ENCODE results near the gene MYCL. TPM values are rescaled to one million over a fixed set of nuclear protein-coding genes. Genes with fewer than 3 reads are reported as not detected.

Gene MYCL
- total and polyA plus RNA-seq, 2 of the 4 experiments (the other 2 are of a cell fraction) = 0.72 to 0.87 TPM

DNA sequence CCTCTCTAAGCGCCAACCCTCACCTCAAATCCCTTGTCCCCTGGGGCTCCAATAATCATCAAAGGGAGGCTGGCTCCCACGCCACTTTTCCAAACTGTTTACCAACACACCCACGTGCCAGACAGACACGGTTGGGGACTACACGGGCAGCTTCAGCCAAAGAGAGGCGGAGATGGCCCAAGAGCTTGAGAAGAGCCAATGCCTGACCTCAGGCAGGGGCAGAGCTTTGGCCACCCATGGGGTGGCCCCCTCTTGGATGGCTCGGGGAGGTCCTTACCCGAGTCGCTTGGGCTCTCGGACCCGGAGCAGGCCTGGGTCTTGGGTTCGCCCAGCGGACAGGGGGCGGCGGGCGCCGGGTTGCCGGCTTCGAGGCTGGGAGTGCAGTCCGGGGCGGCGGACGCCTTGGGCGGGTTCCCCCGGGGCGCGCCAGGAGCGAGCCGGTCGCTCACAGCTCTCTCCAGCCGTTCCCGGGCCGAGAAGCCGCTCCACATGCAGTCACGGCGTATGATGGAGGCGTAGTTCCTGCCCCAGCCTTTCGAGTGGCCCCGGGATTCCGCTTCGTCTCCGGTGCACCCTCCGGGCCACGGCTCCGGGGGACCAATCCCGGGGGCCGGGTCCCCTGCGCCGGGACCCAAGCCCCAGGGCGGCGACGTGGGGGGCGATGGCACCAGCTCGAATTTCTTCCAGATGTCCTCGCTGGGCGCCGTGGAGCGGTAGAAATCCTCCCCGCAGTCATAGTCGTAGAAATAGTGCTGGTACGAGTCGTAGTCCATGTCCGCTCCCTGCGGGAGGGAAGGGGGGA, 854 bp downstream of the MYCL start:
- 6% methylated on average over 42 of the region's 64 CpGs; no CpG with 5 or more reads in 1 of the 2 experiments for WGBS, 2 experiments (ENCODE audit: extremely low coverage in 2 of 2, insufficient read length in 1 of 2)
- peaks cover 12% of the 10 kb centered on the region; the same call in 1 of the 2 replicates for H3K4me1 ChIP-seq (ENCODE audit: control insufficient read depth, insufficient read depth, low read length)
- H2AK9ac ChIP-seq (replicated peaks; ENCODE audit: low read depth, low read length, poor library complexity) = peak overlapping the region; percentile 62
- in situ Hi-C loops (cut with MboI; ENCODE audit: low sequenced_read_pairs) = no loop called here
- no peak overlapping the region for H3K14ac ChIP-seq (replicated peaks; ENCODE audit: low read depth, low read length)
- ATAC-seq (ENCODE audit: low read depth) (peak; percentile 47), DNase-seq (peak; percentile 19)
- H3K9me1 ChIP-seq (ENCODE audit: insufficient read depth, low read length) = peaks cover 11% of the 10 kb centered on the region
- H3K18ac ChIP-seq (ENCODE audit: low read depth, low read length) = no peak overlapping the region
- no peak overlapping the region for H2BK20ac ChIP-seq (ENCODE audit: low read depth, low read length)
- peaks cover 22% of the 10 kb centered on the region for H3K27me3 ChIP-seq (ENCODE audit: control insufficient read depth, insufficient read depth, low read length)
- H3K4me3 ChIP-seq (ENCODE audit: insufficient read depth, low read depth, low read length) = peak overlapping the region; percentile 45
- intact Hi-C loops (cut with micrococcal nuclease) = loop anchor here (2.0 to 5.0 kb wide), 2 partner anchors 54 to 71 kb away; no protein-coding TSS in a partner anchor
- H2BK5ac ChIP-seq (ENCODE audit: low read depth, low read length, poor library complexity, severe bottlenecking) = no peak overlapping the region
- H4K91ac ChIP-seq (ENCODE audit: insufficient read depth, low read depth, low read length) = no peak overlapping the region
- no TSS peak for BruUV-seq (replicated peaks)
- H2BK15ac ChIP-seq (ENCODE audit: low read depth, low read length) = no peak overlapping the region
- no peaks in the 10 kb centered on the region for H3K9me3 ChIP-seq (ENCODE audit: control insufficient read depth, insufficient read depth, low read length)
- H2AK5ac ChIP-seq (ENCODE audit: low read depth, low read length) = no peak overlapping the region
- no peaks in the 10 kb centered on the region for H3K79me1 ChIP-seq (ENCODE audit: low read depth in 1 of 2, low read length in 2 of 2)
- dilution Hi-C loops (cut with HindIII; ENCODE audit: low sequenced_read_pairs, unreplicated experiment) = no loop called here
- H3K36me3 ChIP-seq (ENCODE audit: control insufficient read depth, insufficient read depth, low read length) = no peaks in the 10 kb centered on the region
- H3K23ac ChIP-seq (ENCODE audit: low read depth, low read length) = no peak overlapping the region; the same call in 1 of the 2 replicates
- no peak overlapping the region for H3K27ac ChIP-seq (ENCODE audit: insufficient read depth, low read length)
- H2AFZ ChIP-seq (replicated peaks; ENCODE audit: low read length, poor library complexity) = peak overlapping the region; percentile 81
- TF ChIP-seq BHLHE40 (IDR thresholded peaks at IDR 0.05; ENCODE audit: low read depth, low read length) (no peak), CHD1 (IDR thresholded peaks at IDR 0.05; ENCODE audit: low read depth, low read length) (no peak), FOS (IDR thresholded peaks at IDR 0.05; ENCODE audit: low read depth, low read length) (no peak)
- H4K5ac ChIP-seq (ENCODE audit: low read depth, low read length) = no peak overlapping the region
- peak overlapping the region; percentile 92 for H3K4me2 ChIP-seq (ENCODE audit: low read depth, low read length)
- ChIA-PET POLR2A (ENCODE audit: unreplicated experiment) (interaction anchor here (0.7 kb wide), 1 partner anchor 139 kb away, joined by 3 read pairs; no protein-coding TSS in a partner anchor), CTCF (interaction anchor here (1.8 to 2.2 kb wide), 2 partner anchors 7 to 21 kb away, joined by 7 to 10 read pairs; no protein-coding TSS in a partner anchor)
- H3K4ac ChIP-seq (ENCODE audit: low read depth, low read length) = no peak overlapping the region
- peaks cover 7% of the 10 kb centered on the region; the same call in 1 of the 2 replicates for H4K20me1 ChIP-seq (ENCODE audit: insufficient read depth, low read length)
- no peak overlapping the region for H2BK120ac ChIP-seq (ENCODE audit: low read depth, low read length)
- no peak overlapping the region for H3K56ac ChIP-seq (ENCODE audit: extremely low read depth, insufficient read depth, low read length)
- H3K9ac ChIP-seq (ENCODE audit: low read depth, low read length) = no peak overlapping the region
- H4K8ac ChIP-seq (ENCODE audit: low read depth in 2 of 2, low read length in 2 of 2) = no peak overlapping the region

Data from IMR-90 (cell line).